Purkinje cell (primary cell): ENCODE data around the gene USP17L15. TPM values are rescaled to one million over a fixed set of nuclear protein-coding genes. Genes with fewer than 3 reads are reported as not detected.

Source experiments
- polyA plus RNA-seq: library from polyadenylated mRNA; unstranded; fragments of >200 nt; fragmentation: Nextera tagmentation; gene quantifications from 2 replicates; pipeline ENCODE4 v1.2.1, GENCODE V29; 2014

USP17L15 gene
- polyA plus RNA-seq: not detected in 2 replicates

GRCh38 chr4:9234085-9234484, at the start of gene USP17L15:
Gene USP17L15 (plus strand): TSS chr4:9234385. CDS start chr4:9234385, 0 bp downstream.

GRCh38 chr4:9210357-9210756, 23.8 kb upstream of the USP17L15 start, which contains the start of gene USP17L10:
Gene USP17L10 (plus strand): TSS chr4:9210657. CDS start chr4:9210657, 0 bp downstream.

GRCh38 chr4:9215105-9215504, 19.1 kb upstream of the USP17L15 start, which contains the start of gene USP17L11:
Gene USP17L11 (plus strand): TSS chr4:9215405. CDS start chr4:9215405, 0 bp downstream.

GRCh38 chr4:9219852-9220251, 14.3 kb upstream of the USP17L15 start, which contains the start of gene USP17L12:
Gene USP17L12 (plus strand): TSS chr4:9220152. CDS start chr4:9220152, 0 bp downstream.

GRCh38 chr4:9224596-9224995, 9.6 kb upstream of the USP17L15 start, which contains the start of gene USP17L13:
Gene USP17L13 (plus strand): TSS chr4:9224896. CDS start chr4:9224896, 0 bp downstream.

GRCh38 chr4:9243579-9243978, 9.4 kb downstream of the USP17L15 start, which contains the start of gene USP17L17:
Gene USP17L17 (plus strand): TSS chr4:9243879. CDS start chr4:9243879, 0 bp downstream.

GRCh38 chr4:9247953-9248680, 13.9 kb downstream of the USP17L15 start, which contains the start of gene USP17L18:
Gene USP17L18 (plus strand): TSS chr4:9248630. CDS start chr4:9248630, 0 bp downstream.

GRCh38 chr4:9253078-9253477, 18.9 kb downstream of the USP17L15 start, which contains the start of gene USP17L19:
Gene USP17L19 (plus strand): TSS chr4:9253378. CDS start chr4:9253378, 0 bp downstream.

GRCh38 chr4:9257824-9258223, 23.6 kb downstream of the USP17L15 start, which contains the start of gene USP17L20:
Gene USP17L20 (plus strand): TSS chr4:9258124. CDS start chr4:9258124, 0 bp downstream.

GRCh38 chr4:9262572-9262971, 28.4 kb downstream of the USP17L15 start, which contains the start of gene USP17L21:
Gene USP17L21 (plus strand): TSS chr4:9262872. CDS start chr4:9262872, 0 bp downstream.

GRCh38 chr4:9267319-9267718, 33.1 kb downstream of the USP17L15 start, which contains the start of gene USP17L22:
Gene USP17L22 (plus strand): TSS chr4:9267619. CDS start chr4:9267619, 0 bp downstream.

Other genes with a start within 250 kb of the USP17L15 start
- gene FAM90A26, start 64.0 kb upstream of the USP17L15 start, polyA plus RNA-seq: 0.13 TPM in 1 of 2 replicates, not detected in the other
- not detected in 2 replicates for gene USP17L10, start 23.7 kb upstream of the USP17L15 start, polyA plus RNA-seq
- gene USP17L11, start 19.0 kb upstream of the USP17L15 start, polyA plus RNA-seq: not detected in 2 replicates
- not detected in 2 replicates for gene USP17L12, start 14.2 kb upstream of the USP17L15 start, polyA plus RNA-seq
- not detected in 2 replicates for gene USP17L13, start 9.5 kb upstream of the USP17L15 start, polyA plus RNA-seq
- gene USP17L17, start 9.5 kb downstream of the USP17L15 start, polyA plus RNA-seq: not detected in 2 replicates
- gene USP17L18, start 14.2 kb downstream of the USP17L15 start, polyA plus RNA-seq: not detected in 2 replicates
- not detected in 2 replicates for gene USP17L19, start 19.0 kb downstream of the USP17L15 start, polyA plus RNA-seq
- gene USP17L20, start 23.7 kb downstream of the USP17L15 start, polyA plus RNA-seq: not detected in 2 replicates
- gene USP17L21, start 28.5 kb downstream of the USP17L15 start, polyA plus RNA-seq: not detected in 2 replicates
- not detected in 2 replicates for gene USP17L22, start 33.2 kb downstream of the USP17L15 start, polyA plus RNA-seq
- gene USP17L24, start 90.8 kb downstream of the USP17L15 start, polyA plus RNA-seq: not detected in 2 replicates
- not detected in 2 replicates for gene USP17L25, start 95.5 kb downstream of the USP17L15 start, polyA plus RNA-seq
- gene USP17L26, start 100.3 kb downstream of the USP17L15 start, polyA plus RNA-seq: not detected in 2 replicates
- gene USP17L5, start 105.0 kb downstream of the USP17L15 start, polyA plus RNA-seq: not detected in 2 replicates
- gene USP17L27, start 109.8 kb downstream of the USP17L15 start, polyA plus RNA-seq: not detected in 2 replicates
- not detected in 2 replicates for gene USP17L28, start 114.5 kb downstream of the USP17L15 start, polyA plus RNA-seq
- gene USP17L29, start 119.3 kb downstream of the USP17L15 start, polyA plus RNA-seq: not detected in 2 replicates
- gene USP17L30, start 128.7 kb downstream of the USP17L15 start, polyA plus RNA-seq: not detected in 2 replicates
- gene DEFB131A, start 210.0 kb downstream of the USP17L15 start, polyA plus RNA-seq: not detected in 2 replicates